Measurements from ENCODE around the gene ENDOV. TPM values are rescaled to one million over a fixed set of nuclear protein-coding genes. Genes with fewer than 3 reads are reported as not detected.

ENDOV gene
- 15.6 and 16.9 TPM in 2 replicates for total RNA-seq

DNA sequence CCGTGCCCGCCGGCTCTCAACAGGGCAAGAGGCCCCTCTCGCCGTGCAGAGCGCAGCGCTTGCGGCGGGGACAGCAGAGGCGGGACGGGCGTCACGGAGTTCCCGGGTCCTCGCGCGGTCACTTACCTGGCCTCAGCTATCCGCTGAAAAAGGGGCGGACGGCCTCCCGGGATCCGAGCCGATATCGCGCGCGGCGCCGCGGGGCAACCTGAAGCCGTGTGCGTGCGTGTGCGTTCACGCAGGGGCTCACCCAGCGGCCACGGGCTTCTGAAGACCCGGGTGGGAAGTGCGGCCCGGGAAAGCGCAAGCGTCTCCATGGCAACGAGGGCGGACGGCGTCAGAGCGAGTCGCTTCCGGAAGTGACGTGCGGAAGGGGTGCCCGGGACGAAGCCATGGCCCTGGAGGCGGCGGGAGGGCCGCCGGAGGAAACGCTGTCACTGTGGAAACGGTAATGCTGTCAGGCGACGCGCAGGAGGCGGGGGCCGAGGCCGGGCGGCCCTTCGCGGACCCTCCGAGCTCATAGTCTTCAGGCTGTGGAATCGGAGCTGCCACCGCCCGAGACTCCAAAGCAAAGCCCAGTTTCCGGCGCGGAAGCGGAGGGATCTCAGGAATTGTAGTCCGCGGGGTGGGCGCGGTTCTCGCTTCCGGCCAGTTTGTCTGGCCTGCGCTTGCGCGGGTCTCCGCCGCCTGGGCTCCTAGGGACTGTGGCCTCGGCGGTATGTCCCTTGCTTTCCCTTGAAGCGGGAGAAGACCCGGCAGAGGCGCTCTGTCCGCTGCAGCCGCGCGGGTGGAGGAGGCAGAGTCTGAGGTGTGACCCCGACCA is at the start of gene ENDOV:
ENDOV (plus strand) TSS at position 365 of the 823 bp plus-strand sequence; CDS start at position 393, 28 bp downstream.
- peaks cover 9% of the 10 kb centered on the region for H3K36me3 Mint-ChIP-seq (ENCODE audit: low read depth)
- peaks cover 16% of the 10 kb centered on the region for H3K27me3 Mint-ChIP-seq (ENCODE audit: insufficient read depth)
- H3K27ac Mint-ChIP-seq, result peak within 1 kb of the TSS; percentile 65
- H3K4me1 Mint-ChIP-seq (ENCODE audit: low read depth), result peaks cover 18% of the 10 kb centered on the region
- no peaks in the 10 kb centered on the region for H3K9me3 Mint-ChIP-seq
- H3K4me3 Mint-ChIP-seq, result peak within 1 kb of the TSS; percentile 87
- intact Hi-C loops (cut with micrococcal nuclease), result loop anchor here (1.0 kb wide), 5 partner anchors 12 to 824 kb away; partner anchors contain the start of genes EIF4A3, NDUFAF8 and TEPSIN
- DNase-seq (ENCODE audit: low spot score), result peak; percentile 90

- intact Hi-C loops (cut with micrococcal nuclease), result loop anchor here (10.0 kb wide), 1 partner anchor 171 kb away; no protein-coding TSS in a partner anchor
- Mint-ChIP-seq H3K4me3 (no peak overlapping the region), H3K27ac (no peak overlapping the region), H3K9me3 (no peaks in the 10 kb centered on the region), H3K36me3 (ENCODE audit: low read depth) (peaks cover 70% of the 10 kb centered on the region), H3K4me1 (ENCODE audit: low read depth) (no peaks in the 10 kb centered on the region), H3K27me3 (ENCODE audit: insufficient read depth) (no peaks in the 10 kb centered on the region)
- no peak for DNase-seq (ENCODE audit: low spot score)
These were observed 49.0 kb upstream of the ENDOV start for GRCh38 chr17:80365983-80366382.

- Mint-ChIP-seq H3K27me3 (ENCODE audit: insufficient read depth) (no peaks in the 10 kb centered on the region), H3K36me3 (ENCODE audit: low read depth) (peaks cover 70% of the 10 kb centered on the region), H3K4me3 (no peak overlapping the region), H3K9me3 (no peaks in the 10 kb centered on the region), H3K4me1 (ENCODE audit: low read depth) (no peaks in the 10 kb centered on the region), H3K27ac (no peak overlapping the region)
- intact Hi-C loops (cut with micrococcal nuclease), result loop anchor here (10.0 kb wide), 1 partner anchor 173 kb away; no protein-coding TSS in a partner anchor
- DNase-seq (ENCODE audit: low spot score), result no peak
These were observed 47.5 kb upstream of the ENDOV start for GRCh38 chr17:80367503-80367902.

GRCh38 chr17:80371196-80371595 is 43.8 kb upstream of the ENDOV start:
- intact Hi-C loops (cut with micrococcal nuclease), result no loop called here
- Mint-ChIP-seq H3K4me3 (no peak overlapping the region), H3K27me3 (ENCODE audit: insufficient read depth) (no peaks in the 10 kb centered on the region), H3K4me1 (ENCODE audit: low read depth) (peaks cover 5% of the 10 kb centered on the region), H3K36me3 (ENCODE audit: low read depth) (peaks cover 64% of the 10 kb centered on the region), H3K9me3 (no peaks in the 10 kb centered on the region), H3K27ac (no peak overlapping the region)
- no peak for DNase-seq (ENCODE audit: low spot score)

DNA sequence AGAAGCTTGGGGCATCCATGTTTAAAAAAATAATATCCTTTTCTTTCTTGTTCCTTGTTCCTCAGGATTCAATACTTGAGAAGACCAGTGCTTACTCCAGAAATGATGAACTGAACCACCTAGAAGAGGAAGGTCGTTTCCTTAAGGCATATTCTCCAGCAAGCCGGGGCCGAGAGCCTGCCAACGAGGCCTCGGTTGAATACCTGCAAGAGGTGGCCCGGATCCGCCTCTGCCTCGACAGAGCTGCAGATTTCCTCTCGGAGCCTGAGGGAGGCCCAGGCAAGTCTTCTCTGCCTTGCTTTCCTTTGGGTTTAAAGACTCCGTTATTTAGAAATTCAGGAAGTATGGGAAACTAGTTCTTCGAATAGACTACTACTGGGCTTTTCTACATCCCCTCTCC is 42.5 kb upstream of the ENDOV start:
- intact Hi-C loops (cut with micrococcal nuclease), result no loop called here
- peak overlapping the region; percentile 2 for H3K27ac Mint-ChIP-seq
- peaks cover 64% of the 10 kb centered on the region for H3K36me3 Mint-ChIP-seq (ENCODE audit: low read depth)
- DNase-seq (ENCODE audit: low spot score), result no peak
- H3K4me3 Mint-ChIP-seq, result no peak overlapping the region
- peaks cover 5% of the 10 kb centered on the region for H3K4me1 Mint-ChIP-seq (ENCODE audit: low read depth)
- no peaks in the 10 kb centered on the region for H3K9me3 Mint-ChIP-seq
- no peaks in the 10 kb centered on the region for H3K27me3 Mint-ChIP-seq (ENCODE audit: insufficient read depth)

GRCh38 chr17:80372922-80373570 is 41.9 kb upstream of the ENDOV start:
- Mint-ChIP-seq H3K27me3 (ENCODE audit: insufficient read depth) (no peaks in the 10 kb centered on the region), H3K9me3 (no peaks in the 10 kb centered on the region), H3K27ac (no peak overlapping the region), H3K4me3 (no peak overlapping the region), H3K4me1 (ENCODE audit: low read depth) (peaks cover 5% of the 10 kb centered on the region), H3K36me3 (ENCODE audit: low read depth) (peaks cover 65% of the 10 kb centered on the region)
- DNase-seq (ENCODE audit: low spot score), result no peak
- intact Hi-C loops (cut with micrococcal nuclease), result no loop called here

DNA sequence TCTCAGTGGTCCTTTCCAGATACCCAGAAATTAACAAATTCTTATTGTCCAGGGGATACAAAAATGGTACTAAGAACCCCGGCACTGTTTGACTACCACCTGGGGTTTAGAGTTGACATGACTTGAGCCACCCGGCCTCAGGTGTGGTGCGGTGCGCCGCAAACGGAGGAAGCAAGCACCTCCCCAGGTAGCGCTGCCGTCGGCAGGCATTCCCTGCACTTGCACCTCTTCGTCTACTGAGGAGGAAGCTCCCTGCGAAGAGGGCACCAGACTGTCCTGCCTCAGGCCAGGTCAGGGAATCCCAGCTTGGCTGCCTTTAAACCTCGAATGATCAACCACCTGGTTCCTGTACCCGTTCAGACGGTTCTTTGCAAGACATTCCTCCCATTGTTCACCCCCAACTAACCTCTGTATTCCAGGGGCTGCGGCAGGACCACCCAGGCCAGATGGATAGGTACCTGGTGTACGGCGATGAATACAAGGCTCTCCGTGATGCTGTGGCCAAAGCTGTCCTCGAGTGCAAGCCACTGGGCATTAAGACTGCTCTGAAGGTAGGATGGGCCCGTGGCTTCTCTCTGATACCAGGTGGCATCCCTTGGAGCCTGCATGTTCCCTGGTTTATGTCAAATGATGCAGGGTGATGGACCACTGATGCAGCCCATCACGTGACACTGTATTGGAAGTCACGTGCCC is 40.8 kb upstream of the ENDOV start:
- no peak for DNase-seq (ENCODE audit: low spot score)
- Mint-ChIP-seq H3K27me3 (ENCODE audit: insufficient read depth) (no peaks in the 10 kb centered on the region), H3K9me3 (no peaks in the 10 kb centered on the region), H3K27ac (no peak overlapping the region), H3K36me3 (ENCODE audit: low read depth) (peaks cover 69% of the 10 kb centered on the region), H3K4me1 (ENCODE audit: low read depth) (peaks cover 5% of the 10 kb centered on the region), H3K4me3 (no peak overlapping the region)
- intact Hi-C loops (cut with micrococcal nuclease), result no loop called here

DNA sequence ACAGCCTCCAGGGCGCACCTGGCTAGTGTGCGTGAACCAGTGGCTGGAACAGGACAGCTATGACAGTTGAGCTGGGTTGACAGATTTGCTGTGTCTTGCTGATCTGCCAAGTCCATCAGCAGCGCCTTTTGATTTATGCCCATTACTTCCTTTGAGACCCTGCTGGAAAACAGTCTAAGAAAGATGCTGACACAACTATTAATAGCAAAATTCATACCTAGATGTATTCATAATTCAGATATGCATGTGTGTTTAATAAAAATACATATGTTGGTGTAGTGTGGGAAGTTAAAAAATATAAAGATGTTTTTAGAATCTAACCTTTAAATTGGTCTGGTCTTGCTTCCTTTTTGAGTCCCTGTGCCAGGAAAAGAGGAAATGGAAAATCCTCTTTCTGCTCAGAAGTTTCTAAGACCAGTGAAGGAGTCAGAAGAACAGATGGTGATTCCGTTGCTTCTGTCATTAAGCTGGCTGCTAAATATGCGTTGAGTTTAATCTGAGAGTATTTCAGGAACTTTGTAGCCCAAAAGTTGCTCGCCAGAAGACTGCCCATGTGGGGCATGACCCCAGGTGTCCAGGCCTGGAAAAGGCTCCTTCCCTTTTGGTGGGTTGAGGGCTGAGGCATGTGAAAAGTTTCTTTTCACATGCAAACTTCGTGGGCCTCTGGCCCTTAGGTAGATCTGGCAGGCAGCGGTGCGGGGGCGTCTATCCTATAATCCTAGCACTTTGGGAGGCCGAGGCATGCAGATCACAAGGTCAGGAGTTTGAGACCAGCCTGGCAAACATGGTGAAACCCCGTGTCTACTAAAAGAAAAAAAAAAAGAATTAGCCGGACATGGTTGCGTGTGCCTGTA is 40.0 kb upstream of the ENDOV start:
- Mint-ChIP-seq H3K27ac (no peak overlapping the region), H3K36me3 (ENCODE audit: low read depth) (peaks cover 71% of the 10 kb centered on the region), H3K4me3 (no peak overlapping the region), H3K27me3 (ENCODE audit: insufficient read depth) (no peaks in the 10 kb centered on the region), H3K9me3 (no peaks in the 10 kb centered on the region), H3K4me1 (ENCODE audit: low read depth) (peaks cover 5% of the 10 kb centered on the region)
- no peak for DNase-seq (ENCODE audit: low spot score)
- intact Hi-C loops (cut with micrococcal nuclease), result no loop called here

- Mint-ChIP-seq H3K4me1 (ENCODE audit: low read depth) (peaks cover 14% of the 10 kb centered on the region), H3K27me3 (ENCODE audit: insufficient read depth) (no peaks in the 10 kb centered on the region), H3K36me3 (ENCODE audit: low read depth) (peaks cover 72% of the 10 kb centered on the region), H3K9me3 (no peaks in the 10 kb centered on the region), H3K4me3 (no peak overlapping the region), H3K27ac (no peak overlapping the region)
- no peak for DNase-seq (ENCODE audit: low spot score)
- intact Hi-C loops (cut with micrococcal nuclease), result no loop called here
These were observed 38.4 kb upstream of the ENDOV start for GRCh38 chr17:80376531-80376930.

DNA sequence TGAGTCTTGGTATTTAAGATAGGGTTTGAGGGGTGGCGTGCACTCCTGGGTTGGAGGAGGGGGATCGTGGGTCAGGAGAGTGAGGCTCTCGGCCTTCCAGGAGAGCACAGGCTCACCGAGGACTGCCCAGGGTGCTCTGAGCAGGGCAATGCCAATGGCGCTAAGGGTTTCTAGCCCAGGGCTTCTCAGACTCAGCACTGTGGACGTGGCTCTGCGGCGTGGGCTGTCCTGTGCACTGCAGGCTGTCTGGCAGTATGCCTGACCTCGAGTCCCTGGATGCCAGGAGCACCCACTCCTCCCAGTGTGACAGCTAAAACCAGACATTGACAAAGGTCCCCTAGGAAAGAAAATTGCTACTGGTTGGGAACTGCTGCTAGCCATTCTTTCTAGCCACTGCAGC is 37.2 kb upstream of the ENDOV start:
- intact Hi-C loops (cut with micrococcal nuclease), result no loop called here
- Mint-ChIP-seq H3K27me3 (ENCODE audit: insufficient read depth) (no peaks in the 10 kb centered on the region), H3K9me3 (no peaks in the 10 kb centered on the region), H3K4me3 (no peak overlapping the region), H3K36me3 (ENCODE audit: low read depth) (peaks cover 71% of the 10 kb centered on the region), H3K27ac (peak overlapping the region; percentile 57), H3K4me1 (ENCODE audit: low read depth) (peaks cover 14% of the 10 kb centered on the region)
- no peak for DNase-seq (ENCODE audit: low spot score)

- no peaks in the 10 kb centered on the region for H3K9me3 Mint-ChIP-seq
- H3K4me3 Mint-ChIP-seq, result no peak overlapping the region
- H3K27me3 Mint-ChIP-seq (ENCODE audit: insufficient read depth), result no peaks in the 10 kb centered on the region
- intact Hi-C loops (cut with micrococcal nuclease), result no loop called here
- H3K4me1 Mint-ChIP-seq (ENCODE audit: low read depth), result peaks cover 29% of the 10 kb centered on the region
- DNase-seq (ENCODE audit: low spot score), result no peak
- peaks cover 78% of the 10 kb centered on the region for H3K36me3 Mint-ChIP-seq (ENCODE audit: low read depth)
- H3K27ac Mint-ChIP-seq, result no peak overlapping the region
These were observed 35.6 kb upstream of the ENDOV start for GRCh38 chr17:80379348-80379747.

DNA sequence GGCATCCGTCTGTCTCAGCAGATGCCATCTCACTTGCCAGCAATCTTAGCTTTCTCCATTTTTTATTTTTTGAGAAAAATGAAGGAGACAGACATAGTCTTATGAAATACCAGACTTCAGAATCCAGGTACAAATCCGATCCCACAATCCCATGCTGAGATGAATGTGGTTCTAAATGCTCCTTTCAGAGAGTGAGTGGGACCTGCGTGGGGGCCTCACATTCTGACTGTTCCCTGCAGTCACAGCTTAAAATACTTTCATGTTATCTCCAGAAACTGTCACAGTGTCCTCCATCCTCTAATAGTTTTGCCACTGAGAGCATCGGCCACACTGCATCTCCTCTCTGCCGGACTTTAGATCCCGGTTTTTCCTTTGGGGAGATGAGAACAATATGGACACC is 34.9 kb upstream of the ENDOV start:
- no peak overlapping the region for H3K27ac Mint-ChIP-seq
- no peak overlapping the region for H3K4me3 Mint-ChIP-seq
- intact Hi-C loops (cut with micrococcal nuclease), result no loop called here
- no peaks in the 10 kb centered on the region for H3K9me3 Mint-ChIP-seq
- H3K4me1 Mint-ChIP-seq (ENCODE audit: low read depth), result peaks cover 27% of the 10 kb centered on the region
- H3K36me3 Mint-ChIP-seq (ENCODE audit: low read depth), result peaks cover 77% of the 10 kb centered on the region
- DNase-seq (ENCODE audit: low spot score), result no peak
- no peaks in the 10 kb centered on the region for H3K27me3 Mint-ChIP-seq (ENCODE audit: insufficient read depth)

Measured in activated T-helper 1 cell treated with anti-CD3 and anti-CD28 coated beads, Interleukin-12 subunit alpha, Interleukin-12 subunit beta, Interleukin-2, Interleukin-4 antibody, amounts not matched to agents 30 ng/mL and 10 ng/mL and 1 ng/mL, durations not matched to agents 14 hours and 24 hours and 36 hours (primary cell).